Astrocyte of the spinal cord (primary cell): ENCODE measurements around the gene UMODL1.

Source experiments
- DNase-seq: peaks from one replicate; pipeline ENCODE4 v3.0.0; 2011; ENCODE audit warnings: low read depth, low spot score
- H3K4me3 ChIP-seq: 2 replicates; pipeline ENCODE4 v1.5.1; 2011; ENCODE audit warnings: low read depth, mild to moderate bottlenecking, low read length, moderate library complexity
- in situ Hi-C: cut with HindIII; loops from 2 replicates; pipeline ENCODE4 v1.10.0; 2017; ENCODE audit warnings: low sequenced_read_pairs
- TF ChIP-seq, protein P1 (sequence below): IDR thresholded peaks from 2 replicates; pipeline ENCODE4 v1.5.1; 2012; ENCODE audit warnings: low read depth, mild to moderate bottlenecking, low read length, inconsistent platforms

Gene UMODL1

DNA sequence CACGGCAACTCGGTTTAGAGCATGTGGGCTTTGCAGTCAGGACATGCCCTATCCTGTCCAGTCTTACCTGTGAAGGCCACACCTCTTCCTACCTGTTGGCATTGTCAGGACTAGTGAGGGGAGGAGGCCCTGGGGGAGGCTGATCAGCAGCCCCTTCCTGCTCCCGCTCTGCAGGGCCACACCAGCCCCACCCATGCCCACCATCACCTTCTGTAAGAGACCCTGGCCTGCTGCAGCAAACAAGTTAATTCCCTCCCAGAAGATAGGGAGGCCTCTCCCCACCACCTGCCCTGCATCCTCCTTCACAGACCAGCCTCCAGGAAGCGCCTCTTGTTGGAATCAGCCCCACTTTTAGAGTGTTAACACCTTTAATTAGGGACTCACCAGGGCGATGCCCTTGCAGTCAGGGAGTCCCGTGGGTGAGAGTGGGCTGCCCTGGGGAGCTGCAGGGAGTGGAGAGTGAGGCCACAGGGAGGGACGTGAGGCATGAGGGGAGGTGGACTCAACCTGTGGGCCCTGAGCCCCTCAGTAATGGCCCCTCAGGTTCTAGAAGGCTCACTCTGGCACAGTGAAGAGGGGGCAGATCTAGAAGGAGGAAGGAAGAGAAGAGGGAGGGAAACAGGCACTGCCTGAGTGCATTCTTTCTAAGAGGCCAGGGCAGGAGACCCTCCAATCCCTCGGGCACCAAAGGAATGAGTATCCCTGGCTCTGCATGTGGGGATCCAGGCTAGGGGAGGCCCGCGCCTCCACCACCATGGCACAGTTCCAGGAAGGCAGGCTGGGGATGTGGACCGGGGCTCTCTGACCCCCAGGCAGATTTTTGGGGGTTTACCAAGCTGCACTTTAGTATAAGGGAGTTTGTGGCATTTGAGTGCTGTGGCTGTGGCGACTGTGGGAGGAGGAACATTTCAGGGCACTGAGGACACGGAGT, 8.2 kb downstream of the UMODL1 start:
- in situ Hi-C loops: no loop called here
- TF ChIP-seq, protein P1, sequence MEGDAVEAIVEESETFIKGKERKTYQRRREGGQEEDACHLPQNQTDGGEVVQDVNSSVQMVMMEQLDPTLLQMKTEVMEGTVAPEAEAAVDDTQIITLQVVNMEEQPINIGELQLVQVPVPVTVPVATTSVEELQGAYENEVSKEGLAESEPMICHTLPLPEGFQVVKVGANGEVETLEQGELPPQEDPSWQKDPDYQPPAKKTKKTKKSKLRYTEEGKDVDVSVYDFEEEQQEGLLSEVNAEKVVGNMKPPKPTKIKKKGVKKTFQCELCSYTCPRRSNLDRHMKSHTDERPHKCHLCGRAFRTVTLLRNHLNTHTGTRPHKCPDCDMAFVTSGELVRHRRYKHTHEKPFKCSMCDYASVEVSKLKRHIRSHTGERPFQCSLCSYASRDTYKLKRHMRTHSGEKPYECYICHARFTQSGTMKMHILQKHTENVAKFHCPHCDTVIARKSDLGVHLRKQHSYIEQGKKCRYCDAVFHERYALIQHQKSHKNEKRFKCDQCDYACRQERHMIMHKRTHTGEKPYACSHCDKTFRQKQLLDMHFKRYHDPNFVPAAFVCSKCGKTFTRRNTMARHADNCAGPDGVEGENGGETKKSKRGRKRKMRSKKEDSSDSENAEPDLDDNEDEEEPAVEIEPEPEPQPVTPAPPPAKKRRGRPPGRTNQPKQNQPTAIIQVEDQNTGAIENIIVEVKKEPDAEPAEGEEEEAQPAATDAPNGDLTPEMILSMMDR: no peak
- H3K4me3 ChIP-seq: no peak overlapping the region

DNA sequence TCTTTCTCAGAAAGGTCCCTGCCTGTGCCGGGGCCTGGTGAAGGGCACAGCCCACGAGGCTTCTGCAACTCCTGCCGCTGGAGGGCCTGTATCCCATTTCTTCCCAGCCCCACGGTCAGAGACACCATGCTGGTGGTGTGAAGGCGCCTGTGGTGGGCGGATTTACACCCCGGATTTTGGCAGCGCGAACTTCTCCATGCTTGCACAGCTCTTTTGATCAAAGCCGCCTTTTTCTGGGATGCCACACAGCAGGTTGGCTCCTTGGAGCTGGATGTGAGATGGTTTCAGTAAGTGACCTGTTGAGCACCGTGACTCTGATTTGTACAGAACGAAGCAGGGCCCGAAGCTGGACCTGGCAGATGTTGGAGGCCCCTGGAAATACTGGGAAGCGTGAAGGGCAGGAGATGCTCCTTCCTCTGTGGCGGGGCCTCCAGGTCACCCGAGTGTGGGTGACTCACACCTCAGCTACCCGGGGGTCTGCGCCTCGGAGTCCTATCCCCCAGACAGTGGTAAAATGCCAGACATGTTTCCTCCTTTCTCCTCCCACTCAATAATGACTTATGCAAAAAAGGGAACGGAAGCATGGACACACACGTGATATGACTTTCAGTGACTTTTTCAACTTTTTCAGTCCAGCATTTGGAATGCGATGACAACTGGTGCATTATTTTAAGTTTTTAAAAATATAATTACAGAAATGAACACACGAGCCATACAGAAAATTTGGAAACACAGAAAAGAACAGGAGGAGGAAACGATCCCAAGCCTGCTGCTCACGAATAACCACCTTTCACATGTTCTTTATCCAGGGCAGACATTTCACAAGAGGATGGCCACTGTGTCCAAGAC, 9.0 kb downstream of the UMODL1 start:
- peak; percentile 36 for DNase-seq
- in situ Hi-C loops: no loop called here
- no peak overlapping the region for H3K4me3 ChIP-seq
- TF ChIP-seq, protein P1: no peak

More for the DNA sequence above, 8.2 kb downstream of the UMODL1 start:
- DNase-seq: no peak

DNA sequence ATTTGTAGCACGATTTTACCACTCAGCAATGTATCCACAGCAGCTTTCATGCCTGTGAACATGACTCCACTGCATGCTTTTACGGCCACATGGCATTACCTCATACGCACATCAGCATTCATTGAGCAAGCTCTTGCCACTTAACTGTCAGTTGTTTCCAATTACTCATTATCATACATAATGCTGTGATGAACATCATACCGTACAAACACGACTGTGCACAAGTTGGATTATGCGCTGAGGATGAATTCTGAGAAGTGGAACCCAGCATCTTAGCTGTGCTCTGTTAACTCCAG, 9.6 kb downstream of the UMODL1 start:
- H3K4me3 ChIP-seq: no peak overlapping the region
- in situ Hi-C loops: no loop called here
- TF ChIP-seq, protein P1: no peak
- DNase-seq: peak; percentile 60

DNA sequence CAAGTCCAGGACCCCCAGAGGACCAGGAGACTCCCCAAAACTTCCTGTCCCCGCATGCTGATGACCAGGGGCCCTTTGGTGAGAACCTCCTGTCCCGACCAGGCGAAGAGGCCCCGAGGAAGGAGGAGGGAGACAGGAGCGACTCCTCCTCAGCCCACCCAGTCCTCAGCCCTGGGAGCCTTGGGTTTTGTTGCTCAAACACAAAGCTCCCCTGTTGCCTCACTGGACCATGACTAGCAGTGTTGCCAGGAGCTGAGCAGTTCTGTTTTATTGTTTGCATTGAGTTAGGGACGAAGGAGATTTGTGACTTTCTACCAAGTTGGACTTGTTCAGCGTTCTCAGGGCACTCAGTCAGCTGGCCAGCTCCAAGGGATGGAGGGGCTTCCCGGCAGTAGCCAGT, 10.0 kb downstream of the UMODL1 start:
- in situ Hi-C loops: no loop called here
- TF ChIP-seq, protein P1: no peak
- no peak overlapping the region for H3K4me3 ChIP-seq
- DNase-seq: no peak

DNA sequence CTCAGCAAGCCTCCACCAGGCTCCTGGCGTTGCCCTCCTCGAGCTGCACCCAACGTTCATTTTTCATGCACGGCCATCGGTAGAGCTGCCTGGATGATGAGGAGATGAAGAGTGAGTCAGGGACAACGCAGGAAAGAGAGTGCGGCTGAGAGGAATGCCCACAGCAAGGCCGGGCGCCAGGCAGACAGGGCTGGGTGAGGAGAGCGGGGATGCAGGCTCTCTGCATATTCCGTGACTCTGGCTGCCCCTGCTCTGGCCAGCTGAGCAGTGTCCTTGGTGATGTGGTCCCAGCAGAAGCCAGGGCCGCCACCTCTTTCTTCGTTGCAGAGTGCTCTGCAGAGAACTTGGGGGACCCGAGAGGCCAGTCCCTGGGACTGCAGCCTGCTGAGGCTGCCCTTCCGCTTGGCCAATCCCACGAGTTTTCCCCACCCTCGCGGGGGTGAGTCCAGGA, 10.8 kb downstream of the UMODL1 start:
- DNase-seq: peak; percentile 63
- TF ChIP-seq, protein P1: no peak
- in situ Hi-C loops: no loop called here
- no peak overlapping the region for H3K4me3 ChIP-seq

DNA sequence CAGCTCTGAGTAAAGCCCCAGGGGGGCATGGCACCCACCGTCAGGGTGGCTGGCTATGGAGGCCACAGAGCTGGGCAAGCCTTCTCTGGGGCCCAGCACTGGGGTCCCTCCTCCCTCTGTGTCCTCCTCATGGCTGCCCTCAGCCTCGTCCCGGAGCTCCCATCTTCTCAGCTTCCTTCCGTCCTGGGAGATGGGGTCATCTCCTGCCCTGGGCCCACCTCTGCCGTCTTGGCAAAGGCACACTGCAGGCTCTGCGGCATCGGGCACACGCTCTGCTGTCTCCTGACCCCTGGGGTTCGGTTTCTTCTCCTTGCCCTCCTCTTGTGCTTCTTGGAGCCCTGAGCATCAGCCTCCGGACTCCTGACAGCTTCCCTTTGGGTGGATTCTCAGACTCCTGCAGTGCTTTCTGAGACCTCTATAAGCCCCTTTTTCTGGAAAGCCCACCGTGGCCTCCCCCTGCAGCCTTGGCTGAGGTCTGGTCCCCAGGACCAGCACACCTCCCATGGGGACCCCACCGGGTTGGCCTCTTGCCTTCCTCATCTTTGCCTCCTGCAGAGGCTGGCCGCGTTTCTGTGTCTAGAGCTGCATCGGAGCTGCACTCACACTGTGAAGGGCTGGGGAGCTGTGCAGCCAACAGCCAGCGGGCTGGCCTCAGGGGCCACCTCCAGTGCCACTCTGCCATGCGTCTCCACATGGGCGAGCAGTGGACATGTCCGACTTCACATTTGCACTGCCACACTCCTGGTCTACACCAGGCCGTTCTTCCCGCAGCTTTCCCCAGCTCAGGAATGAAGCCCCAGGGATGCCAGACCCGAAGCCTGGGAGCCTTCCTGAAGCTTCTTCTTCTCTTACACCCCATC, 11.6 kb downstream of the UMODL1 start:
- no peak overlapping the region for H3K4me3 ChIP-seq
- TF ChIP-seq, protein P1: no peak
- in situ Hi-C loops: no loop called here
- DNase-seq: no peak
